PC-9 (cell line): Measurements from ENCODE around the gene TMEM208. TPM values are rescaled to one million over a fixed set of nuclear protein-coding genes. Genes with fewer than 3 reads are reported as not detected.

ENCODE experiments used
- BruUV-seq: library from RNA; stranded (reverse); fragments of 400-500 nt; replicated peaks from 2 replicates; lab custom pipeline; 2021; lab: Mats Ljungman, UMichigan
- CTCF ChIA-PET: fragments of 300-600 bp; sonication (Branson Sonifier 250); formaldehyde crosslinking; loops from one replicate; lab custom pipeline; 2022; ENCODE audit warnings: antibody characterized with exemption; lab: Charles Lee
- POLR2A ChIA-PET: fragments of 300-600 bp; sonication (Branson Sonifier 250); formaldehyde crosslinking; loops from one replicate; lab custom pipeline; 2022; ENCODE audit warnings: antibody characterized with exemption; ENCODE audit not compliant: unreplicated experiment; lab: Charles Lee
- DNase-seq, 2 experiments: peaks; one replicate each; pipeline versions ENCODE4 v3.0.0 to v3.0.0-alpha.2; 2015 to 2022; ENCODE audit warnings: mixed read lengths in 1 of 2
- H2AFZ ChIP-seq: fragments of 200-600 bp; sonication (generic); 2 replicates; pipeline ENCODE4 v1.8.1; 2017; ENCODE audit warnings: antibody characterized with exemption
- H3F3A ChIP-seq: fragments of 200-600 bp; sonication (generic); 2 replicates; pipeline ENCODE4 v1.8.1; 2017; ENCODE audit warnings: antibody characterized with exemption, mild to moderate bottlenecking, low read depth; ENCODE audit not compliant: insufficient read depth
- H3K27ac ChIP-seq: fragments of 200-600 bp; sonication (generic); 2 replicates; pipeline ENCODE4 v1.6.1; 2016; ENCODE audit warnings: mixed run types
- H3K27me3 ChIP-seq: fragments of 200-600 bp; sonication (generic); 2 replicates; pipeline ENCODE4 v1.6.1; 2016; ENCODE audit warnings: low read depth, mixed run types; ENCODE audit not compliant: insufficient read depth
- H3K36me3 ChIP-seq: fragments of 200-600 bp; sonication (generic); 2 replicates; pipeline ENCODE4 v1.6.1; 2016; ENCODE audit warnings: low read depth, mixed run types
- H3K4me1 ChIP-seq: fragments of 200-600 bp; sonication (generic); replicated peaks from 2 replicates; pipeline ENCODE4 v1.6.1; 2016; ENCODE audit warnings: mixed run types; ENCODE audit not compliant: insufficient read depth
- H3K4me2 ChIP-seq: fragments of 200-600 bp; sonication (generic); 2 replicates; pipeline ENCODE4 v1.6.1; 2017; ENCODE audit warnings: mixed run types
- H3K4me3 ChIP-seq: fragments of 200-600 bp; sonication (generic); 2 replicates; pipeline ENCODE4 v1.6.1; 2016; ENCODE audit warnings: mixed run types
- H3K79me2 ChIP-seq: fragments of 200-600 bp; sonication (generic); 2 replicates; pipeline ENCODE4 v1.6.1; 2017; ENCODE audit warnings: low read depth, mixed run types
- H3K9me2 ChIP-seq: fragments of 200-600 bp; sonication (generic); 2 replicates; pipeline ENCODE4 v1.8.1; 2017; ENCODE audit warnings: mild to moderate bottlenecking; ENCODE audit not compliant: insufficient read depth
- H3K9me3 ChIP-seq: fragments of 200-600 bp; sonication (generic); 2 replicates; pipeline ENCODE4 v1.8.1; 2016; ENCODE audit warnings: low read depth; ENCODE audit not compliant: insufficient read depth
- H4K20me1 ChIP-seq: fragments of 200-600 bp; sonication (generic); 2 replicates; pipeline ENCODE4 v1.8.1; 2017; ENCODE audit not compliant: insufficient read depth
- EZH2 ChIP-seq: fragments of 200-600 bp; sonication (generic); IDR thresholded peaks from 2 replicates; pipeline ENCODE4 v1.8.0; 2017; ENCODE audit warnings: antibody characterized with exemption, low read depth
- intact Hi-C: fragments of 100-400 bp; cut with micrococcal nuclease; formaldehyde crosslinking; loops from one replicate; pipeline ENCODE4 v1.10.0; 2022; ENCODE audit not compliant: unreplicated experiment
- total RNA-seq: library from RNA; stranded (reverse); gene quantifications from 2 replicates; pipeline ENCODE4 v1.2.3, GENCODE V29; 2021
- TF ChIP-seq, protein P1 (sequence below): fragments of 200-600 bp; sonication (generic); conservative IDR thresholded peaks from 2 replicates; pipeline ENCODE4 v1.6.1; 2017; ENCODE audit warnings: mixed run types, antibody characterized with exemption, mild to moderate bottlenecking, moderate library complexity

The TMEM208 gene
- total RNA-seq, 1 experiment from 2014 or later, result 39.5 TPM

GRCh38 chr16:67202956-67203493 lies 23.9 kb upstream of the TMEM208 start:
- no peak overlapping the region for H3K4me3 ChIP-seq
- H3K36me3 ChIP-seq, result 0 out of 2 replicates have a peak, but pooled peaks cover 3% of the 10 kb centered on the region
- H2AFZ ChIP-seq, result no peak overlapping the region
- no TSS peak for BruUV-seq
- no peaks in the 10 kb centered on the region for H3K9me3 ChIP-seq
- TF ChIP-seq, protein P1, sequence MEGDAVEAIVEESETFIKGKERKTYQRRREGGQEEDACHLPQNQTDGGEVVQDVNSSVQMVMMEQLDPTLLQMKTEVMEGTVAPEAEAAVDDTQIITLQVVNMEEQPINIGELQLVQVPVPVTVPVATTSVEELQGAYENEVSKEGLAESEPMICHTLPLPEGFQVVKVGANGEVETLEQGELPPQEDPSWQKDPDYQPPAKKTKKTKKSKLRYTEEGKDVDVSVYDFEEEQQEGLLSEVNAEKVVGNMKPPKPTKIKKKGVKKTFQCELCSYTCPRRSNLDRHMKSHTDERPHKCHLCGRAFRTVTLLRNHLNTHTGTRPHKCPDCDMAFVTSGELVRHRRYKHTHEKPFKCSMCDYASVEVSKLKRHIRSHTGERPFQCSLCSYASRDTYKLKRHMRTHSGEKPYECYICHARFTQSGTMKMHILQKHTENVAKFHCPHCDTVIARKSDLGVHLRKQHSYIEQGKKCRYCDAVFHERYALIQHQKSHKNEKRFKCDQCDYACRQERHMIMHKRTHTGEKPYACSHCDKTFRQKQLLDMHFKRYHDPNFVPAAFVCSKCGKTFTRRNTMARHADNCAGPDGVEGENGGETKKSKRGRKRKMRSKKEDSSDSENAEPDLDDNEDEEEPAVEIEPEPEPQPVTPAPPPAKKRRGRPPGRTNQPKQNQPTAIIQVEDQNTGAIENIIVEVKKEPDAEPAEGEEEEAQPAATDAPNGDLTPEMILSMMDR, result no peak
- TF ChIP-seq EZH2, result no peak
- intact Hi-C loops, result no loop called here
- H3K4me1 ChIP-seq, result peaks cover 44% of the 10 kb centered on the region
- no peaks in the 10 kb centered on the region for H3K9me2 ChIP-seq
- POLR2A ChIA-PET, result interaction anchor here (0.5 kb wide), 1 partner anchor 39 kb away, joined by 4 read pairs; no protein-coding TSS in a partner anchor
- CTCF ChIA-PET, result no interaction called here
- peaks cover 5% of the 10 kb centered on the region; the same call in 1 of the 2 replicates for H4K20me1 ChIP-seq
- peaks cover 16% of the 10 kb centered on the region for H3K79me2 ChIP-seq
- H3K27me3 ChIP-seq, result no peaks in the 10 kb centered on the region
- no peak for DNase-seq
- H3K27ac ChIP-seq, result no peak overlapping the region
- H3K4me2 ChIP-seq, result no peak overlapping the region
- peaks cover 45% of the 10 kb centered on the region for H3F3A ChIP-seq

GRCh38 chr16:67204076-67204475 lies 22.9 kb upstream of the TMEM208 start:
- ChIA-PET CTCF (no interaction called here), POLR2A (no interaction called here)
- Histone ChIP-seq H4K20me1 (peaks cover 4% of the 10 kb centered on the region; the same call in 1 of the 2 replicates), H3F3A (peaks cover 45% of the 10 kb centered on the region), H2AFZ (no peak overlapping the region), H3K4me2 (no peak overlapping the region), H3K36me3 (0 out of 2 replicates have a peak, but pooled peaks cover 3% of the 10 kb centered on the region), H3K79me2 (peaks cover 16% of the 10 kb centered on the region), H3K4me3 (no peak overlapping the region), H3K4me1 (peaks cover 44% of the 10 kb centered on the region), H3K9me3 (no peaks in the 10 kb centered on the region), H3K27ac (no peak overlapping the region), H3K9me2 (no peaks in the 10 kb centered on the region), H3K27me3 (no peaks in the 10 kb centered on the region)
- intact Hi-C loops, result no loop called here
- DNase-seq, result no peak
- no peak for TF ChIP-seq EZH2
- TF ChIP-seq, protein P1, result no peak
- no TSS peak for BruUV-seq

DNA sequence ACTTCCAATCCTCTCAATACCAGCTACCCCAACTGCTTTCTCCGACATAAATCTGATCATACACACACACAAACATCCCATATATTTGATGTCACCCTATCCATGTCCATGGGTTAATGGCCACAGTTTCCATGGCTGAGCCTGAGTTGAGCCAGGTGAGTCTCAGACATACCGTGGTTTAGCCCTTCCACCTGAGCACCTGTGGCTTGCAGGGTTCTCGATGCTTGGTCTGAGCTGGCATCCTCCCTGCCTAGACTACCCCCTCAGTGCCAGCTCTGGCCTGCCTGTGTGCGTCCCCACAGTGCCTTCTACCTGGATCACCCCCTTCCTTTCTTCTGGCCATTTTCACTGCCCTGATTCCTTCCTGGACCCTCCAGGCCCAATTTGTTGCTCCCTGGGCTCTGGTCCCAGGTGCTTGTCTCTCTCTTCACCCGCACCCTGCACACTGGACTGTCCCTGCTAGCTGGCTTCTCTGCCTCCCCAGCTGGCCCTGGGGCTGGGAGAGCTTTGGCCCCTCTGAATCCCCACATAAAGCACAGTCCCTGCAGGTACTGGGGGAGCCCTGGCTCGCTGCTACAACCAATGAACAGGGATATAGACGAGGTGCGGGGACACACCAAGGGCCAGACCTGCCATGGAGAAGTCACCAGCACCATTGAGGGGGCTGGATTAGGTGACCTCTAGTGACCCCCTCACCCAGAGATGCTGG lies 20.6 kb upstream of the TMEM208 start:
- BruUV-seq, result no TSS peak
- Histone ChIP-seq H3K9me3 (no peaks in the 10 kb centered on the region), H3K4me1 (peaks cover 39% of the 10 kb centered on the region), H3K9me2 (no peaks in the 10 kb centered on the region), H3K79me2 (peaks cover 6% of the 10 kb centered on the region; the same call in 1 of the 2 replicates), H2AFZ (no peak overlapping the region), H3K27ac (peak overlapping the region; percentile 64), H3K36me3 (0 out of 2 replicates have a peak, but pooled peaks cover 3% of the 10 kb centered on the region), H4K20me1 (peaks cover 2% of the 10 kb centered on the region; the same call in 1 of the 2 replicates), H3F3A (peaks cover 45% of the 10 kb centered on the region), H3K27me3 (no peaks in the 10 kb centered on the region), H3K4me3 (no peak overlapping the region), H3K4me2 (peak overlapping the region; percentile 65)
- TF ChIP-seq EZH2, result no peak
- TF ChIP-seq, protein P1, result no peak
- POLR2A ChIA-PET, result interaction anchor here (0.6 to 0.7 kb wide), 2 partner anchors 35 to 692 kb away, joined by 3 to 4 read pairs; no protein-coding TSS in a partner anchor
- no peak for DNase-seq
- intact Hi-C loops, result loop anchor here (2.0 kb wide), 1 partner anchor 41 kb away; the partner anchor contains the start of gene FHOD1
- CTCF ChIA-PET, result no interaction called here
